ES-I3 (cell line): ENCODE results near the gene MAP1LC3B.
"Not testable (repeated sequence)": the region's sequence is repeated elsewhere in the genome, so short reads cannot be mapped to it uniquely, and the experiment has no call there.

Experiments used
- H3K36me3 ChIP-seq: 2 replicates; pipeline ENCODE4 v1.6.1; 2013; ENCODE audit warnings: mild to moderate bottlenecking, low read length, control low read depth, moderate library complexity; ENCODE audit not compliant: insufficient read depth
- H3K4me1 ChIP-seq: 2 replicates; pipeline ENCODE4 v1.6.1; 2013; ENCODE audit warnings: mild to moderate bottlenecking, control low read depth, low read length; ENCODE audit not compliant: insufficient read depth
- H3K9ac ChIP-seq: 2 replicates; pipeline ENCODE4 v1.6.1; 2013; ENCODE audit warnings: low read depth, mild to moderate bottlenecking, low read length, moderate library complexity
- H3K9me3 ChIP-seq: 2 replicates; pipeline ENCODE4 v1.6.1; 2013; ENCODE audit warnings: mild to moderate bottlenecking, low read length, moderate library complexity; ENCODE audit not compliant: control insufficient read depth, insufficient read depth

MAP1LC3B gene

GRCh38 chr16:87382023-87382785 lies 9.9 kb upstream of the MAP1LC3B start:
- H3K36me3 ChIP-seq: no peaks in the 10 kb centered on the region
- H3K9me3 ChIP-seq: no peaks in the 10 kb centered on the region
- H3K9ac ChIP-seq: peak overlapping the region; percentile 94; the same call in 1 of the 2 replicates
- peaks cover 5% of the 10 kb centered on the region; the same call in 1 of the 2 replicates for H3K4me1 ChIP-seq

GRCh38 chr16:87383505-87384161 lies 8.5 kb upstream of the MAP1LC3B start, which contains the start of gene FBXO31:
Gene FBXO31 (minus strand): TSS chr16:87383776. CDS start chr16:87383744, 32 bp downstream.
- peaks cover 9% of the 10 kb centered on the region; the same call in 1 of the 2 replicates for H3K4me1 ChIP-seq
- no peaks in the 10 kb centered on the region for H3K36me3 ChIP-seq
- H3K9me3 ChIP-seq: no peaks in the 10 kb centered on the region
- peak within 1 kb of the TSS; percentile 94 for H3K9ac ChIP-seq

GRCh38 chr16:87384162-87384874 lies 7.8 kb upstream of the MAP1LC3B start:
- H3K9me3 ChIP-seq: no peaks in the 10 kb centered on the region
- H3K36me3 ChIP-seq: no peaks in the 10 kb centered on the region
- H3K9ac ChIP-seq: peak overlapping the region; percentile 94
- peaks cover 9% of the 10 kb centered on the region; the same call in 1 of the 2 replicates for H3K4me1 ChIP-seq

- H3K36me3 ChIP-seq, H3K4me1 ChIP-seq, H3K9me3 ChIP-seq: not testable (repeated sequence)
- H3K9ac ChIP-seq: peak overlapping the region; percentile 94
Observed at GRCh38 chr16:87384875-87385167, 7.3 kb upstream of the MAP1LC3B start.

- H3K4me1 ChIP-seq: 0 out of 2 replicates have a peak, but pooled peaks cover 4% of the 10 kb centered on the region
- no peaks in the 10 kb centered on the region for H3K9me3 ChIP-seq
- peak overlapping the region; percentile 42 for H3K9ac ChIP-seq
- H3K36me3 ChIP-seq: no peaks in the 10 kb centered on the region
Observed at GRCh38 chr16:87387942-87388817, 4.0 kb upstream of the MAP1LC3B start.

GRCh38 chr16:87388818-87389134 lies 3.4 kb upstream of the MAP1LC3B start:
- Histone ChIP-seq H3K9ac (peak overlapping the region; percentile 2; the same call in 1 of the 2 replicates), H3K4me1 (0 out of 2 replicates have a peak, but pooled peaks cover 4% of the 10 kb centered on the region), H3K36me3 (no peaks in the 10 kb centered on the region), H3K9me3 (no peaks in the 10 kb centered on the region)

GRCh38 chr16:87389245-87389644 lies 2.9 kb upstream of the MAP1LC3B start:
- H3K9ac ChIP-seq: no peak overlapping the region
- H3K9me3 ChIP-seq: no peaks in the 10 kb centered on the region
- 0 out of 2 replicates have a peak, but pooled peaks cover 9% of the 10 kb centered on the region for H3K4me1 ChIP-seq
- no peaks in the 10 kb centered on the region for H3K36me3 ChIP-seq

- not testable (repeated sequence) for H3K9ac ChIP-seq, H3K4me1 ChIP-seq, H3K36me3 ChIP-seq, H3K9me3 ChIP-seq
Observed at GRCh38 chr16:87389914-87390313, 2.2 kb upstream of the MAP1LC3B start.

- Histone ChIP-seq H3K9ac (peak overlapping the region; percentile 77; the same call in 1 of the 2 replicates), H3K9me3 (no peaks in the 10 kb centered on the region), H3K4me1 (0 out of 2 replicates have a peak, but pooled peaks cover 10% of the 10 kb centered on the region), H3K36me3 (no peaks in the 10 kb centered on the region; the same call in 1 of the 2 replicates)
Observed at GRCh38 chr16:87390641-87391323, 1.4 kb upstream of the MAP1LC3B start.

- no peaks in the 10 kb centered on the region; the same call in 1 of the 2 replicates for H3K36me3 ChIP-seq
- H3K9ac ChIP-seq: peak overlapping the region; percentile 77
- H3K4me1 ChIP-seq: 0 out of 2 replicates have a peak, but pooled peaks cover 10% of the 10 kb centered on the region
- no peaks in the 10 kb centered on the region for H3K9me3 ChIP-seq
Observed at GRCh38 chr16:87391324-87391949, 699 bp upstream of the MAP1LC3B start.

GRCh38 chr16:87392821-87393679 lies 914 bp downstream of the MAP1LC3B start:
- 0 out of 2 replicates have a peak, but pooled peaks cover 7% of the 10 kb centered on the region for H3K4me1 ChIP-seq
- no peaks in the 10 kb centered on the region for H3K9me3 ChIP-seq
- H3K9ac ChIP-seq: peak overlapping the region; percentile 46; the same call in 1 of the 2 replicates
- H3K36me3 ChIP-seq: no peaks in the 10 kb centered on the region; the same call in 1 of the 2 replicates

GRCh38 chr16:87393680-87394055 lies 1.5 kb downstream of the MAP1LC3B start:
- Histone ChIP-seq H3K9ac (peak overlapping the region; percentile 46; the same call in 1 of the 2 replicates), H3K36me3 (no peaks in the 10 kb centered on the region; the same call in 1 of the 2 replicates), H3K4me1 (0 out of 2 replicates have a peak, but pooled peaks cover 6% of the 10 kb centered on the region), H3K9me3 (no peaks in the 10 kb centered on the region)
